Measurements from ENCODE around the gene KRTAP6-2.

DNA sequence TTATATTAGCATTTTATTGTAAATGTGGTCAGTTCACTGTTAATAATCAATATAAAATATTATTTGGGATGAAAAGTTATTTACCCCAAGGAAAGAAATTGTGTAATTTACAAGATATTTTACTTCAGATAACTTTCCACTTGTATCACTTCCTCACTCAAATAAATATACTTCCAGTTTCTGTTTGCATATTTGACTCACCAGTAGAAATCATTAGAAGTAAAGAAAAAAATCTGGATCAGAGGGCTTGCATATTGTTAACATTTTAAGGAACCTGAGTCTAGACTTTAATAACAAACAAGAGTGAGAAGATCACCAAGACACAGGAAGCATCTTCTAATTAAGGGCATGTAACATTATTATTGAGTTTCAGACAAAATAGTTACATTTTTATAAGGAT, 21.4 kb upstream of the KRTAP6-2 start:
- TF ChIP-seq, protein P1, sequence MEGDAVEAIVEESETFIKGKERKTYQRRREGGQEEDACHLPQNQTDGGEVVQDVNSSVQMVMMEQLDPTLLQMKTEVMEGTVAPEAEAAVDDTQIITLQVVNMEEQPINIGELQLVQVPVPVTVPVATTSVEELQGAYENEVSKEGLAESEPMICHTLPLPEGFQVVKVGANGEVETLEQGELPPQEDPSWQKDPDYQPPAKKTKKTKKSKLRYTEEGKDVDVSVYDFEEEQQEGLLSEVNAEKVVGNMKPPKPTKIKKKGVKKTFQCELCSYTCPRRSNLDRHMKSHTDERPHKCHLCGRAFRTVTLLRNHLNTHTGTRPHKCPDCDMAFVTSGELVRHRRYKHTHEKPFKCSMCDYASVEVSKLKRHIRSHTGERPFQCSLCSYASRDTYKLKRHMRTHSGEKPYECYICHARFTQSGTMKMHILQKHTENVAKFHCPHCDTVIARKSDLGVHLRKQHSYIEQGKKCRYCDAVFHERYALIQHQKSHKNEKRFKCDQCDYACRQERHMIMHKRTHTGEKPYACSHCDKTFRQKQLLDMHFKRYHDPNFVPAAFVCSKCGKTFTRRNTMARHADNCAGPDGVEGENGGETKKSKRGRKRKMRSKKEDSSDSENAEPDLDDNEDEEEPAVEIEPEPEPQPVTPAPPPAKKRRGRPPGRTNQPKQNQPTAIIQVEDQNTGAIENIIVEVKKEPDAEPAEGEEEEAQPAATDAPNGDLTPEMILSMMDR (IDR thresholded peaks at IDR 0.05): no peak
- TF ChIP-seq POLR2A (IDR thresholded peaks at IDR 0.05): no peak

Data from upper lobe of left lung (tissue), 4 donors.